H1 (cell line): ENCODE measurements around the gene L1TD1. TPM values are rescaled to one million over a fixed set of nuclear protein-coding genes. Genes with fewer than 3 reads are reported as not detected.

Experiments
- CTCF ChIA-PET: fragments of 300-600 bp; sonication (Branson Sonifier 250); formaldehyde crosslinking; loops from one replicate; lab custom pipeline; 2021; ENCODE audit not compliant: partially characterized antibody; lab: Charles Lee
- POLR2A ChIA-PET: fragments of 300-600 bp; sonication (Branson Sonifier 250); formaldehyde crosslinking; loops from one replicate; lab custom pipeline; 2021; ENCODE audit warnings: inconsistent platforms; ENCODE audit not compliant: partially characterized antibody; lab: Charles Lee
- DNase-seq, 2 experiments: peaks; one replicate each; pipeline versions ENCODE4 v3.0.0 to v3.0.0-alpha.2; 2010 to 2022; ENCODE audit warnings: low spot score in 2 of 2, low read depth in 1 of 2, mixed read lengths in 1 of 2
- FAIRE-seq: peaks from 2 replicates; lab custom pipeline; 2011; peaks lifted over from hg19 to GRCh38; lab: Jason Lieb, UNC
- H2AFZ ChIP-seq: 2 replicates; pipeline ENCODE4 v1.8.1; 2012; ENCODE audit warnings: low read length, inconsistent platforms
- H2AK5ac ChIP-seq: 2 replicates; pipeline ENCODE4 v1.6.1; 2013; ENCODE audit warnings: low read depth, low read length
- H2BK120ac ChIP-seq: replicated peaks from 2 replicates; pipeline ENCODE3; 2013; ENCODE audit warnings: low read depth, low read length, inconsistent platforms
- H2BK12ac ChIP-seq: 2 replicates; pipeline ENCODE4 v1.6.1; 2013; ENCODE audit warnings: low read depth, low read length
- H2BK15ac ChIP-seq: 2 replicates; pipeline ENCODE4 v1.6.1; 2013; ENCODE audit warnings: low read length
- H2BK20ac ChIP-seq: 2 replicates; pipeline ENCODE4 v1.6.1; 2013; ENCODE audit warnings: low read length
- H2BK5ac ChIP-seq: 2 replicates; pipeline ENCODE4 v1.6.1; 2013; ENCODE audit warnings: low read depth, low read length
- H3K14ac ChIP-seq: 2 replicates; pipeline ENCODE4 v1.6.1; 2013; ENCODE audit warnings: inconsistent platforms; ENCODE audit not compliant: insufficient read length
- H3K18ac ChIP-seq: 2 replicates; pipeline ENCODE4 v1.6.1; 2013; ENCODE audit warnings: low read length; ENCODE audit errors: extremely low read depth
- H3K23ac ChIP-seq: 2 replicates; pipeline ENCODE4 v1.6.1; 2013; ENCODE audit warnings: inconsistent platforms; ENCODE audit not compliant: insufficient read length
- H3K23me2 ChIP-seq: 2 replicates; pipeline ENCODE4 v1.6.1; 2013; ENCODE audit warnings: low read depth, low read length
- H3K27ac ChIP-seq: 2 replicates; pipeline ENCODE4 v1.6.1; 2011; ENCODE audit warnings: low read depth, low read length, inconsistent platforms
- H3K27me3 ChIP-seq, 4 experiments: replicated peaks in 1 of 4; 1 replicate in 1 of 4; 2 replicates in 3 of 4; pipeline versions ENCODE4 v1.6.1 to v1.8.1; 2011 to 2013; ENCODE audit warnings: low read length in 3 of 4, mild to moderate bottlenecking in 3 of 4, inconsistent platforms in 2 of 4, mixed read lengths in 2 of 4, moderate library complexity in 1 of 4; ENCODE audit not compliant: control insufficient read depth in 3 of 4, insufficient read depth in 3 of 4; ENCODE audit errors: extremely low read depth in 1 of 4
- H3K36me3 ChIP-seq, 4 experiments: 2 replicates each; pipeline versions ENCODE4 v1.6.1 to v1.8.1; 2011 to 2013; ENCODE audit warnings: mild to moderate bottlenecking in 4 of 4, low read length in 3 of 4, moderate library complexity in 2 of 4, control low read depth in 1 of 4, inconsistent platforms in 1 of 4; ENCODE audit not compliant: insufficient read depth in 4 of 4, control insufficient read depth in 2 of 4
- H3K4ac ChIP-seq: replicated peaks from 2 replicates; pipeline ENCODE3; 2013; ENCODE audit warnings: low read length, low read depth, mixed read lengths, inconsistent platforms; ENCODE audit not compliant: insufficient read length
- H3K4me1 ChIP-seq, 4 experiments: replicated peaks in 1 of 4; 1 replicate in 1 of 4; 2 replicates in 3 of 4; pipeline versions ENCODE4 v1.6.1 to v1.8.1; 2011 to 2013; ENCODE audit warnings: low read length in 3 of 4, inconsistent platforms in 2 of 4, mixed read lengths in 1 of 4; ENCODE audit not compliant: insufficient read depth in 4 of 4, control insufficient read depth in 3 of 4
- H3K4me2 ChIP-seq, 2 experiments: 2 replicates each; pipeline versions ENCODE4 v1.6.1 to v1.8.1; 2011 to 2013; ENCODE audit warnings: low read depth in 2 of 2, low read length in 2 of 2, control low read depth in 1 of 2, inconsistent platforms in 1 of 2, mild to moderate bottlenecking in 1 of 2; ENCODE audit not compliant: insufficient read depth in 1 of 2
- H3K4me3 ChIP-seq, 4 experiments: fragments of 200-600, 300-600 bp in 1 of 4; sonication (generic), shearing (Covaris generic), sonication (Bioruptor Twin) in 1 of 4; 2 replicates each; pipeline versions ENCODE4 v1.5.1 to v1.8.1; 2011 to 2016; ENCODE audit warnings: low read length in 4 of 4, low read depth in 3 of 4, control low read depth in 2 of 4, inconsistent platforms in 2 of 4, mild to moderate bottlenecking in 2 of 4, mixed read lengths in 1 of 4, moderate library complexity in 1 of 4; ENCODE audit not compliant: insufficient read depth in 2 of 4; ENCODE audit errors: extremely low read depth in 1 of 4
- H3K56ac ChIP-seq: replicated peaks from 2 replicates; pipeline ENCODE3; 2013; ENCODE audit warnings: low read depth, mild to moderate bottlenecking, mixed read lengths, low read length, inconsistent platforms; ENCODE audit not compliant: insufficient read length
- H3K79me1 ChIP-seq: 2 replicates; pipeline ENCODE4 v1.6.1; 2013; ENCODE audit warnings: low read depth, low read length, control low read depth
- H3K79me2 ChIP-seq, 2 experiments: 2 replicates each; pipeline versions ENCODE4 v1.6.1 to v1.8.1; 2012 to 2013; ENCODE audit warnings: low read length in 2 of 2, mild to moderate bottlenecking in 2 of 2, inconsistent platforms in 1 of 2; ENCODE audit not compliant: insufficient read depth in 2 of 2, control insufficient read depth in 1 of 2
- H3K9ac ChIP-seq, 4 experiments: replicated peaks in 1 of 4; 1 replicate in 1 of 4; 2 replicates in 3 of 4; pipeline versions ENCODE4 v1.6.1 to v1.8.1; 2011 to 2013; ENCODE audit warnings: low read depth in 3 of 4, low read length in 3 of 4, control low read depth in 2 of 4, mild to moderate bottlenecking in 2 of 4, moderate library complexity in 2 of 4, inconsistent platforms in 1 of 4; ENCODE audit errors: extremely low read depth in 1 of 4
- H3K9me3 ChIP-seq, 2 experiments: 2 replicates each; pipeline versions ENCODE4 v1.6.1 to v1.8.1; 2012 to 2013; ENCODE audit warnings: mild to moderate bottlenecking in 2 of 2, moderate library complexity in 2 of 2, control low read depth in 1 of 2, inconsistent platforms in 1 of 2, low read depth in 1 of 2, low read length in 1 of 2, mixed read lengths in 1 of 2; ENCODE audit not compliant: insufficient read depth in 2 of 2
- H4K20me1 ChIP-seq, 2 experiments: replicated peaks in 1 of 2; 2 replicates each; pipeline versions ENCODE3 to v1.8.1; 2011 to 2013; ENCODE audit warnings: inconsistent platforms in 2 of 2, low read length in 2 of 2, mild to moderate bottlenecking in 1 of 2; ENCODE audit not compliant: insufficient read depth in 2 of 2, control insufficient read depth in 1 of 2
- H4K5ac ChIP-seq: 2 replicates; pipeline ENCODE4 v1.6.1; 2013; ENCODE audit warnings: low read length, low read depth, mixed read lengths, inconsistent platforms; ENCODE audit not compliant: insufficient read length
- H4K8ac ChIP-seq: 2 replicates; pipeline ENCODE4 v1.8.0; 2013; ENCODE audit warnings: mild to moderate bottlenecking, moderate library complexity, low read length, inconsistent platforms; ENCODE audit not compliant: insufficient read depth; ENCODE audit errors: extremely low read depth
- H4K91ac ChIP-seq: replicated peaks from 2 replicates; pipeline ENCODE3; 2013; ENCODE audit warnings: low read length, mixed read lengths, inconsistent platforms; ENCODE audit not compliant: insufficient read length
- CHD1 ChIP-seq: IDR thresholded peaks from 2 replicates; pipeline ENCODE4 v1.6.1; 2012; ENCODE audit warnings: low read depth, low read length, improper control_type of control experiment
- RFX5 ChIP-seq: IDR thresholded peaks from 2 replicates; pipeline ENCODE4 v1.6.1; 2011; ENCODE audit warnings: low read depth, low read length, improper control_type of control experiment, borderline replicate concordance
- SUZ12 ChIP-seq: fragments of 200-600 bp; sonication (generic); IDR thresholded peaks from 2 replicates; pipeline ENCODE4 v1.6.1; 2012; ENCODE audit warnings: mild to moderate bottlenecking, inconsistent platforms, low read length, moderate library complexity, mixed read lengths
- WGBS, 2 experiments: shearing (Covaris generic) in 1 of 2; methylation state at CpG; one replicate each; pipeline versions ENCODE4 v1.1.6 to v1.1.7; 2013 to 2015; ENCODE audit warnings: low lambda C conversion rate in 2 of 2, mixed read lengths in 2 of 2, inconsistent platforms in 1 of 2, low coverage in 1 of 2, missing lambda C conversion rate in 1 of 2; ENCODE audit not compliant: insufficient replicate concordance in 2 of 2, insufficient coverage in 1 of 2, insufficient read length in 1 of 2; ENCODE audit errors: extremely low coverage in 1 of 2, missing lambda C conversion rate in 1 of 2; 5-methylcytosine and 5-hydroxymethylcytosine counted together
- polyA plus RNA-seq, 7 experiments: library from polyadenylated mRNA; depleted of rRNA in 3 of 7; stranded (reverse) in 5 of 7; unstranded in 2 of 7; fragments of >200 nt in 5 of 7; fragments of 200-250 nt in 2 of 7; gene quantifications; 1 replicate in 5 of 7; 2 replicates in 1 of 7; 4 replicates in 1 of 7; pipeline versions ENCODE4 v1.2.1 to v1.2.3, GENCODE V29; 2011 to 2013; ENCODE audit warnings: missing spikeins in 2 of 7, mixed read lengths in 2 of 7
- total RNA-seq: library from RNA; stranded (reverse); fragmentation: NEBNext Ultra II Directional; extraction: Animal tissue kit (Norgen Biotek cat#: 25700); gene quantifications from 2 replicates; pipeline ENCODE4 v1.2.1, GENCODE V29; 2021

L1TD1 gene
- total and polyA plus RNA-seq, 2 of the 8 experiments (the other 6 are each of a cell fraction or from before 2014, with no cell fraction given) = 35.3 to 441 TPM

DNA sequence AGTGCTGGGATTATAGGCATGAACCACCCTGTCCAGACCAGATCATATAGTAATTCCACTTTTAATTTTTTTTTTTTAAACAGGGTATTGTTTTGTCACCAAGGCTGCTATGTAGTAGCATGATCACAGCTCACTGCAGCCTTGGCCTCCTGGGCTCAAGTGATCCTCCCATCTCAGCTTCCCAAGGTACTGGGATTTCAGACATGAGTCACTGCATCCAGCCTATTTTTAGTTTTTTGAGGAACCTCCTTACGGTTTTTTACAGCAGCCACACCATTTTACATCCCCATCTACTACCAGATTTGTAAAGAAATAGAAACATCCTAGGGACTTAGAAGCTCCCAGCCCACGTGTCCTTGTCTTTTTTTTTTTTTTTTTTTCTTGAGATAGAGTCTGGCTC, 24.0 kb downstream of the L1TD1 start:
- Histone ChIP-seq H2BK20ac (no peak overlapping the region), H2BK5ac (no peak overlapping the region), H3K9ac (no peak overlapping the region), H3K14ac (no peak overlapping the region), H3K4me3 (no peak overlapping the region), H3K79me1 (peaks cover 3% of the 10 kb centered on the region; the same call in 1 of the 2 replicates), H4K5ac (no peak overlapping the region), H3K36me3 (peaks cover 0 to 22% (median 5%) of the 10 kb centered on the region in 4 experiments; a peak in 6 of 8 replicates), H3K9me3 (no peaks in the 10 kb centered on the region; a peak in 1 of 4 replicates), H4K8ac (no peak overlapping the region), H3K23ac (no peak overlapping the region), H3K27me3 (no peaks in the 10 kb centered on the region), H3K4ac (no peak overlapping the region), H3K4me2 (no peak overlapping the region), H4K91ac (no peak overlapping the region), H3K56ac (no peak overlapping the region), H2BK12ac (no peak overlapping the region), H4K20me1 (peaks cover 0 to 5% of the 10 kb centered on the region in 2 experiments), H3K27ac (no peak overlapping the region), H2AFZ (no peak overlapping the region), H3K23me2 (no peaks in the 10 kb centered on the region), H2BK15ac (no peak overlapping the region), H3K4me1 (no peaks in the 10 kb centered on the region), H2BK120ac (no peak overlapping the region), H2AK5ac (no peak overlapping the region), H3K18ac (no peak overlapping the region), H3K79me2 (peaks cover 0 to 18% of the 10 kb centered on the region in 2 experiments; a peak in 2 of 4 replicates)
- DNase-seq = no peak
- ChIA-PET CTCF (interaction anchor here (0.6 to 1.6 kb wide), 3 partner anchors 43 to 448 kb away, joined by 3 to 5 read pairs (median 4); no protein-coding TSS in a partner anchor), POLR2A (interaction anchor here (1.5 to 4.6 kb wide), 5 partner anchors 10 to 43 kb away, joined by 5 to 28 read pairs (median 9); no protein-coding TSS in a partner anchor)
- TF ChIP-seq SUZ12 (no peak), CHD1 (no peak), RFX5 (no peak)
- WGBS, 2 experiments = 90% methylated on average over 2 of the region's 2 CpGs; no CpG with 5 or more reads in 1 of the 2 experiments
- FAIRE-seq = no peak
